Right lobe of liver (tissue), 6 donors: ENCODE results near the gene XCL2. TPM values are rescaled to one million over a fixed set of nuclear protein-coding genes. Genes with fewer than 3 reads are reported as not detected.

ENCODE experiments used
- ATAC-seq, 4 donors: fragments of 200-7000 bp; cut with Tn5 transposase; one replicate each; pipeline ENCODE4 v1.9.1; 2020; ENCODE audit warnings: mild to moderate bottlenecking in 4 of 4, moderate library complexity in 4 of 4
- DNase-seq, 3 donors: peaks; one replicate each; pipeline ENCODE4 v3.0.0-alpha.2; 2020
- H3K27ac ChIP-seq, 3 donors: fragments of 200-600 bp; one replicate each; pipeline ENCODE4 v1.8.0; 2022
- H3K27me3 ChIP-seq, 2 donors: fragments of 200-600 bp; one replicate each; pipeline ENCODE4 v1.8.0; 2022
- H3K36me3 ChIP-seq, 4 donors: fragments of 200-600 bp; sonication (generic) in 1 of 4; one replicate each; pipeline versions ENCODE4 v1.5.1 to v1.8.0; 2017 to 2022; ENCODE audit warnings: control low read depth in 1 of 4
- H3K4me1 ChIP-seq, 4 donors: fragments of 200-600 bp; sonication (generic) in 1 of 4; one replicate each; pipeline versions ENCODE4 v1.5.1 to v1.8.0; 2017 to 2022; ENCODE audit warnings: control low read depth in 1 of 4
- H3K4me3 ChIP-seq, 3 donors: fragments of 200-600 bp; one replicate each; pipeline ENCODE4 v1.8.0; 2022
- H3K9me3 ChIP-seq, 4 donors: fragments of 200-600 bp; sonication (generic) in 1 of 4; one replicate each; pipeline versions ENCODE4 v1.5.1 to v1.8.0; 2017 to 2022; ENCODE audit warnings: control low read depth in 1 of 4
- CTCF ChIP-seq, 4 donors: fragments of 200-600 bp in 3 of 4; fragments of 450-650 bp in 1 of 4; IDR thresholded peaks; one replicate each; pipeline versions ENCODE4 v1.5.1 to v1.8.0; 2016 to 2022; ENCODE audit warnings: antibody characterized with exemption in 4 of 4, mild to moderate bottlenecking in 2 of 4
- POLR2A ChIP-seq: fragments of 450-650 bp; IDR thresholded peaks from one replicate; pipeline ENCODE4 v1.6.1; 2017; ENCODE audit warnings: antibody characterized with exemption, mild to moderate bottlenecking
- WGBS: methylation state at CpG from one replicate; pipeline ENCODE4 v1.1.6; 2018; ENCODE audit warnings: low coverage, low lambda C conversion rate; ENCODE audit not compliant: insufficient coverage; ENCODE audit errors: missing lambda C conversion rate; 5-methylcytosine and 5-hydroxymethylcytosine counted together
- intact Hi-C, 2 donors: fragments of 100-400 bp; cut with DNase I; formaldehyde crosslinking; loops; one replicate each; pipeline versions ENCODE4 v1.11.2 to v1.14.1; 2022
- total RNA-seq, 6 experiments: library from RNA; depleted of rRNA in 2 of 6; stranded (reverse); fragments of >200 nt in 2 of 6; fragmentation: NEBNext Ultra II Directional in 3 of 6; extraction: Animal tissue kit (Norgen Biotek cat#: 25700) in 3 of 6; gene quantifications; one replicate each; pipeline versions ENCODE4 v1.1.0 to v1.2.4, GENCODE V29; 2016 to 2023
- donor health status: DM: no; HTN: yes; CAD: no.
- donor health status: DM: no; HTN: no; CAD: no.
- donor health status: DM: no; HTN: no; CAD: no.
- donor health status: DM: no; HTN: yes; CAD: no.
- donor health status: DM: no; HTN: yes; CAD: no.

The XCL2 gene
- total RNA-seq, 6 experiments from 2014 or later = 1.4 to 1.6 TPM; not detected in 4

GRCh38 chr1:168513656-168514404 lies 30.0 kb downstream of the XCL2 start:
- ATAC-seq (no peak), DNase-seq (no peak)
- Histone ChIP-seq H3K9me3 (no peaks in the 10 kb centered on the region), H3K4me1 (no peaks in the 10 kb centered on the region), H3K36me3 (no peaks in the 10 kb centered on the region), H3K4me3 (no peak overlapping the region), H3K27me3 (no peaks in the 10 kb centered on the region), H3K27ac (no peak overlapping the region)
- 65% methylated on average over 7 of the region's 9 CpGs for WGBS
- TF ChIP-seq CTCF (IDR thresholded peaks at IDR 0.05) (no peak), POLR2A (no peak)
- intact Hi-C loops = no loop called here

GRCh38 chr1:168512864-168513595 lies 30.8 kb downstream of the XCL2 start:
- ATAC-seq (peak in 1 of 4 donors; percentile 26), DNase-seq (no peak)
- H3K4me3 ChIP-seq = no peak overlapping the region
- no peaks in the 10 kb centered on the region for H3K9me3 ChIP-seq
- no peaks in the 10 kb centered on the region for H3K36me3 ChIP-seq
- TF ChIP-seq CTCF (IDR thresholded peaks at IDR 0.05) (no peak), POLR2A (no peak)
- H3K4me1 ChIP-seq = no peaks in the 10 kb centered on the region
- WGBS = 74% methylated on average over 11 of the region's 13 CpGs
- intact Hi-C loops = no loop called here
- H3K27ac ChIP-seq = no peak overlapping the region
- H3K27me3 ChIP-seq = no peaks in the 10 kb centered on the region

GRCh38 chr1:168509875-168510791 lies 33.7 kb downstream of the XCL2 start:
- 66% methylated on average over 8 of the region's 13 CpGs for WGBS
- DNase-seq = no peak
- Histone ChIP-seq H3K27me3 (no peaks in the 10 kb centered on the region), H3K4me3 (no peak overlapping the region), H3K4me1 (no peaks in the 10 kb centered on the region), H3K36me3 (no peaks in the 10 kb centered on the region), H3K27ac (no peak overlapping the region), H3K9me3 (no peaks in the 10 kb centered on the region)
- ATAC-seq = peak in 1 of 4 donors; percentile 14
- TF ChIP-seq CTCF (IDR thresholded peaks at IDR 0.05) (no peak), POLR2A (no peak)
- intact Hi-C loops = no loop called here

GRCh38 chr1:168509210-168509609 lies 34.6 kb downstream of the XCL2 start:
- Histone ChIP-seq H3K36me3 (no peaks in the 10 kb centered on the region), H3K4me3 (no peak overlapping the region), H3K27me3 (no peaks in the 10 kb centered on the region), H3K4me1 (peaks cover 0 to 4% (median 0%) of the 10 kb centered on the region in 4 donors), H3K9me3 (no peaks in the 10 kb centered on the region), H3K27ac (no peak overlapping the region)
- TF ChIP-seq POLR2A (no peak), CTCF (IDR thresholded peaks at IDR 0.05) (no peak)
- WGBS = 50% methylated on average over 1 of the region's 1 CpG
- intact Hi-C loops = no loop called here
- DNase-seq (no peak), ATAC-seq (no peak)
